GM12892 (cell line): Measurements from ENCODE around the gene C10orf90.

Experiments used
- POLR2A ChIP-seq: IDR thresholded peaks from 2 replicates; pipeline ENCODE4 v1.6.1; 2011; ENCODE audit warnings: low read depth, low read length, control low read depth
- POLR2AphosphoS5 ChIP-seq: IDR thresholded peaks from 2 replicates; pipeline ENCODE4 v1.6.1; 2011; ENCODE audit warnings: low read depth, low read length, control low read depth
- TAF1 ChIP-seq: IDR thresholded peaks from 2 replicates; pipeline ENCODE4 v1.6.1; 2011; ENCODE audit warnings: low read depth, mild to moderate bottlenecking, control low read depth, low read length, borderline replicate concordance

- TF ChIP-seq POLR2A (no peak), POLR2AphosphoS5 (no peak), TAF1 (no peak)
Observed at GRCh38 chr10:126558881-126559280, 111.6 kb downstream of the C10orf90 start.
